HEK293T (cell line): ENCODE data around the gene MAK.
A peak's percentile ranks its signal among the peaks of the same experiment; 100 is the strongest.
"Not testable (repeated sequence)": the region's sequence is repeated elsewhere in the genome, so short reads cannot be mapped to it uniquely, and the experiment has no call there.

Experiments used
- CTCF ChIA-PET: fragments of 350-600 bp; formaldehyde crosslinking; extraction: SDS; loops from one replicate; lab custom pipeline; 2021; ENCODE audit warnings: antibody characterized with exemption, inconsistent platforms; lab: Yijun Ruan, JAX
- POLR2A ChIA-PET: fragments of 350-600 bp; formaldehyde crosslinking; extraction: SDS; loops from one replicate; lab custom pipeline; 2020; ENCODE audit warnings: antibody characterized with exemption, inconsistent platforms; lab: Yijun Ruan, JAX
- DNase-seq: peaks from one replicate; pipeline ENCODE4 v3.0.0; 2012; ENCODE audit warnings: mixed read lengths; ENCODE audit errors: extremely low spot score
- ARNT ChIP-seq: fragments of 450-650 bp; IDR thresholded peaks from 2 replicates; pipeline ENCODE4 v1.6.1; 2017; ENCODE audit warnings: mild to moderate bottlenecking
- BHLHE40 ChIP-seq: fragments of 450-650 bp; IDR thresholded peaks from 2 replicates; pipeline ENCODE4 v1.6.1; 2016; ENCODE audit warnings: mild to moderate bottlenecking, moderate library complexity, borderline replicate concordance
- CTBP1 ChIP-seq: fragments of 450-650 bp; IDR thresholded peaks from 2 replicates; pipeline ENCODE4 v1.6.1; 2016; ENCODE audit warnings: borderline replicate concordance
- ELF4 ChIP-seq: fragments of 450-650 bp; IDR thresholded peaks from 2 replicates; pipeline ENCODE4 v1.6.1; 2017; ENCODE audit warnings: antibody characterized with exemption
- FOXA1 ChIP-seq: fragments of 450-650 bp; IDR thresholded peaks from 2 replicates; pipeline ENCODE4 v1.6.1; 2016; ENCODE audit warnings: mild to moderate bottlenecking
- FOXK2 ChIP-seq: fragments of 450-650 bp; IDR thresholded peaks from 2 replicates; pipeline ENCODE4 v1.6.1; 2016; ENCODE audit warnings: mild to moderate bottlenecking
- FOXM1 ChIP-seq: fragments of 450-650 bp; IDR thresholded peaks from 2 replicates; pipeline ENCODE4 v1.6.1; 2017; ENCODE audit warnings: mild to moderate bottlenecking, borderline replicate concordance
- HDGF ChIP-seq: fragments of 450-650 bp; IDR thresholded peaks from 2 replicates; pipeline ENCODE4 v1.6.1; 2017; ENCODE audit warnings: antibody characterized with exemption, borderline replicate concordance
- L3MBTL2 ChIP-seq: fragments of 450-650 bp; conservative IDR thresholded peaks from 2 replicates; pipeline ENCODE4 v1.6.1; 2016; ENCODE audit warnings: mild to moderate bottlenecking
- LEF1 ChIP-seq: fragments of 450-650 bp; IDR thresholded peaks from 2 replicates; pipeline ENCODE4 v1.6.1; 2017; ENCODE audit warnings: mild to moderate bottlenecking, borderline replicate concordance
- NFRKB ChIP-seq: fragments of 450-650 bp; IDR thresholded peaks from 2 replicates; pipeline ENCODE4 v1.6.1; 2016; ENCODE audit warnings: mild to moderate bottlenecking, moderate library complexity
- SP1 ChIP-seq: fragments of 450-650 bp; IDR thresholded peaks from 2 replicates; pipeline ENCODE4 v1.6.1; 2017
- SUZ12 ChIP-seq: fragments of 450-650 bp; IDR thresholded peaks from 2 replicates; pipeline ENCODE4 v1.6.1; 2016; ENCODE audit warnings: mild to moderate bottlenecking
- TARDBP ChIP-seq: fragments of 450-650 bp; IDR thresholded peaks from 2 replicates; pipeline ENCODE4 v1.6.1; 2016
- ZNF384 ChIP-seq: fragments of 450-650 bp; IDR thresholded peaks from 2 replicates; pipeline ENCODE4 v1.6.1; 2016
- TF ChIP-seq, protein P1 (sequence below): fragments of 450-650 bp; IDR thresholded peaks from 2 replicates; pipeline ENCODE4 v1.6.1; 2016

MAK gene

DNA sequence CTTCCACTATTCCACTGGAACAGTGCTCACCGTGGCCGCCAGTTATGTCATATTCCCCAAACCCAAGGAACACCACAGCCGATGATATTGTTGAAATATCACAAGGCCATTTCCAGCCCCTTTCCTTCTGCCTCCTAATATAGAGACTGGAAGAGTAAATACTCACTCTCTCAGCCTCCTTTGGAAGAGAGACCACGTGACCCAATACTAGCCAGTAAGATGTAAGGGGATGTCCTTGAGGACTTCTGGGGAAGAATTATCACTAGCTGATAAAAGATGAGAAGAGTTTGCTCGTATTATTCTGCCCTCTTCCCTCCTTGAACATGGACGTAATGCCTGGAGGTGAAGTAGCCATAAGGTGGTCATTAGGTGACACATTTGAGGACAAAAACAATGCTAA is 13.5 kb downstream of the MAK start:
- ChIA-PET POLR2A (no interaction called here), CTCF (no interaction called here)
- no peak for DNase-seq
- TF ChIP-seq, protein P1, sequence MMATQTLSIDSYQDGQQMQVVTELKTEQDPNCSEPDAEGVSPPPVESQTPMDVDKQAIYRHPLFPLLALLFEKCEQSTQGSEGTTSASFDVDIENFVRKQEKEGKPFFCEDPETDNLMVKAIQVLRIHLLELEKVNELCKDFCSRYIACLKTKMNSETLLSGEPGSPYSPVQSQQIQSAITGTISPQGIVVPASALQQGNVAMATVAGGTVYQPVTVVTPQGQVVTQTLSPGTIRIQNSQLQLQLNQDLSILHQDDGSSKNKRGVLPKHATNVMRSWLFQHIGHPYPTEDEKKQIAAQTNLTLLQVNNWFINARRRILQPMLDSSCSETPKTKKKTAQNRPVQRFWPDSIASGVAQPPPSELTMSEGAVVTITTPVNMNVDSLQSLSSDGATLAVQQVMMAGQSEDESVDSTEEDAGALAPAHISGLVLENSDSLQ, result no peak
- TF ChIP-seq HDGF (no peak), SUZ12 (no peak), TARDBP (no peak), ELF4 (no peak), NFRKB (no peak), BHLHE40 (no peak), ARNT (no peak), FOXM1 (no peak), SP1 (no peak), FOXA1 (no peak), CTBP1 (no peak), ZNF384 (no peak), L3MBTL2 (no peak), LEF1 (no peak), FOXK2 (no peak)

DNA sequence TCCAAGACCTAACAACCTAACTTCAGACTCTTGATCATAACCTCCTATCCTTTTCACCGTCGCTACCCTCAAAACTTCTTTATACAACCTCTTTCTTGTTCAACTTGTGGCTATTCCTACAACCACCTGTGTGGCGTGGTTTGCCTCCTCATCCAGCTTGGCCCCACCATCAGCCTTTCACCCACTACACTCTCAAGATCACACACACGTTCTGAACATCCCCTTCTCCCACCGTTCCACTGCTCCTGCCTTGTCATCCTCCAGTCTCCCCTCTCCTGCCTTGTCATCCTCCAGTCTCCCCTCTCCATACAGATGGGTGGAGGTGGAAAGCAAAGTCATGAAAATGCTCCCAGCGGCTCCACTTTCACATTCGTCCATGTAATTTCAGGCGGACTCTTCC is 14.0 kb downstream of the MAK start:
- POLR2A ChIA-PET, result no interaction called here
- no peak for DNase-seq
- TF ChIP-seq ZNF384 (no peak), ARNT (no peak), TARDBP (no peak), FOXK2 (no peak), NFRKB (no peak)
- CTCF ChIA-PET, result no interaction called here

DNA sequence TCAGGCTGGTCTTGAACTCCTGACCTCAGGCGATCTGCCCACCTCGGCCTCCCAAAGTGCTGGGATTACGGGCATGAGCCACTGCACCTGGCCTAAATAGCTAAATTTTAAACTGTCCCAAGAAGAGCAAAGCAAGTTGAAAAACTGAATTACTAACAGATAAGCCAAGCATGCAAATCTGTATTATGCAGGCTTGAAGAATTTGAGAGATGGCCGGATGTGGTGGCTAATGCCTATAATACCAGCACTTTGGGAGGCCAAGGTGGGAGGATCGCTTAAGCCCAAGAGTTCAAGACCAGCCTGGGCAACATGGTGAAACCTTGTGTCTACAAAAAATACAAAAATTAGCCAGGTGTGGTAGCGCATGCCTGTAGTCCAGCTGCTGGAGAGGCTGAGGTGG is 24.2 kb downstream of the MAK start:
- POLR2A ChIA-PET, CTCF ChIA-PET, DNase-seq: not testable (repeated sequence)

DNA sequence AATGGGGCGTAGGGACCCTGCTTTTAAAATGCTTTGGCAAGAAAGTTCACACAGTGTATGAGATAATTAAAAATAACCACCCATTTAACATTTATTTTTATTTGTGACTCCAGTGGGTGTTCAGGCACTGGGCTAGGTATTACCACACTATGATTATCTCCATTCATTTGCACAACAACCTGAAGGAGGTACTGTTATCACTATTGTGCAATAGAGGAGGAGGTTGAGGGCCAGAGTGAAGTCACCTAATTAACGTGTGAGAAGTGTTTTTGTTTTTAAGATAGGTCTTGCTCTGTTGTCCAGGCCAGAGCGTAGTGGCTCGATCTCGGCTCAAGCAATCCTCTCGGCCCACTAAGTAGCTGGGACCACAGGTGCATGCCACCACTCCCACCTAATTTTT is 29.2 kb downstream of the MAK start:
- TF ChIP-seq FOXM1, result no peak
- TF ChIP-seq, protein P1, result no peak
- no peak for TF ChIP-seq NFRKB
- TF ChIP-seq ARNT, result no peak
- TF ChIP-seq ZNF384, result no peak
- no peak for TF ChIP-seq BHLHE40
- no peak for TF ChIP-seq FOXA1
- TF ChIP-seq SP1, result no peak
- no peak for TF ChIP-seq SUZ12
- no peak for TF ChIP-seq LEF1
- TF ChIP-seq HDGF, result no peak
- ChIA-PET CTCF (no interaction called here), POLR2A (no interaction called here)
- DNase-seq, result no peak

DNA sequence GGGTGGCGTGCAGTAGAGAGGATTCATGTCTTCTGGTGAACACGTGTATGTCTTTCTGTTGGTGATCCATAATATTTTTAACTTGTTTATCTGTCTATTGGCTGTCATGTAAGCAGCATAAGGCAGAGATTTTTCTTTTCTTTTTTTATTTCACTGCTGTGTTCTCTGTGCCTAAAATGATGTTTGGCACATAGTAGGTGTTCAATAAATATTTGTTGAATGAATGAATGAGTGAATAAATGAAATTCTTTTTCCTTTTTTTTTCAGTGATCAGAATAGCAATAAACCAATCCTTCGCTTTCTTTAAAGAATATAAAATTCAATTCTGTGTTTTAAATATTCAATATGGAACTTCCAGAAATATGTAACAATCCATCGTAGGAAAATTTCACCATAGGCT is 30.0 kb downstream of the MAK start:
- DNase-seq, result no peak
- CTCF ChIA-PET, result no interaction called here

DNA sequence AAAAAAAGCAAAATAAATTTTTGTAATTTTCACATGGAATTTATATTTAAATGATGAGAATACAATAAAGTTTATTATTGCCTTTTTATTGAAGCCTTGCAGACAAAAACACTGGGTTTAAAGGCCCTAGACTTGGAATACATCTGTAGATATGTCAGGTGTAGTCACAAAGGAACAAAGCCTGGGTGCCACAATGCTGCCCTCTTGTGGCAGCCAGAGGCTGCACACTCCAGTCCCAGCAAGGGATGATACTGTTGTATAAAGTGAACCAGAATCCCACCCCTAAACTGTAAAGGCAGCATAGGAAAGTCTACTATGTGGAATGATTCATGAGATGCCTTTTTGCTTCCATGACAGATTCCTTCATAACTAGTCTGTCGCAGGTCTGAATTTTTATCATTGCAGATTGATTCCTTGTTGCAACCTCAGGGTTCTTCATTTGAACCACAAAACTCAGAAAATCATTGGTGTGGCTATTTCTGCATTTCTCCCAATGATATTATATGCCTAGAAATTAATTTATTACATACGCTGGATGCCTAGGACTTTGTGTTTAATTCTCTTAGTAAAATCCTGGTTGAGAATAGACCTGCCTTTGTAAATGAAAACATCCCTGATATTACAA is 37.0 kb downstream of the MAK start:
- ChIA-PET POLR2A (no interaction called here), CTCF (interaction anchor here (2.5 kb wide), 1 partner anchor 323 kb away, joined by 15 read pairs; no protein-coding TSS in a partner anchor)
- TF ChIP-seq SP1 (no peak), ELF4 (no peak)
- DNase-seq, result peak; percentile 80

More for the DNA sequence above, 30.0 kb downstream of the MAK start:
- POLR2A ChIA-PET, result no interaction called here
- TF ChIP-seq BHLHE40 (no peak), SUZ12 (no peak), TARDBP (no peak), FOXA1 (no peak), FOXK2 (no peak), HDGF (no peak), LEF1 (no peak)
- TF ChIP-seq, protein P1, result no peak

DNA sequence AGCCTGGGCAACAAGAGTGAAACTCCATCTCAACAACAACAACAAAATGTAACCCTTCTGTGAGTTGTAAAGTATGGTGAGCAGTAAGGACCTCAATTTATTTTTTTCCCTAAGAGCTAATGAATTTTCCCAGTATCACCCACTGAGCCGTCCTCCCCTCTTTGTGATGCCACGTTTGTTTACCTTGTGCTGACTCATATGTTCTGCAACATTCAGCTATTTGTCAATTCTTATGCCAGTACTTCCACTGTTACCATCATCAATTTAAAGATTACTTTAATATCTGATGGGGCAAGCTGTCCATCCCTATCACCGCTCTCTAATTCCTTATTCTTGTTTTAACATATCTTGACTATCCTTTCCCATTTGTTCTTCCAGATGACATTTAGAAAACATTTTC is 37.5 kb downstream of the MAK start:
- ChIA-PET POLR2A (no interaction called here), CTCF (interaction anchor here (0.7 to 2.5 kb wide), 2 partner anchors 288 to 322 kb away, joined by 3 to 15 read pairs; no protein-coding TSS in a partner anchor)
- TF ChIP-seq BHLHE40 (no peak), ARNT (no peak), FOXK2 (no peak), TARDBP (no peak), LEF1 (no peak), FOXA1 (no peak), SP1 (no peak), ZNF384 (no peak), CTBP1 (no peak)
- TF ChIP-seq, protein P1, result no peak
- no peak for DNase-seq
